ENCODE measurements around the gene UVRAG.

Gene UVRAG

DNA sequence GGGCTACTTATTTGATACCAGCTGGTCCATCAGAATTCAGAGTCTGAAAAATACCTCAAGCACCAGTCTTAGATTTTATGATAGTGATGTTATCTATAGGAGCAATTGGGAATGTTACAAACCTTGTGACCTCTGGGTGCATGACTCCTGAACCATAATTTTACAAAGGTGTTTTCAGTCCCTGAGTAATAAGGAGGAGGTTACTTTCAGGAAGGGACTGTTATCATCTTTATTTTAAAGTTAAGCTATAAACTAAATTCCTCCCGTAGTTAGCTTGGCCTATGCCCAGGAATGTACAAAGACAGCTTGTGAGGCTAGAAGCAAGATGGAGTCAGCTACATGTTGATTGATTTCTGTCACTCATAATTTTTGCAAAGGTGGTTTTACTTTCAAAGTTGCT, 101.9 kb downstream of the UVRAG start:
- TF ChIP-seq, protein P1, sequence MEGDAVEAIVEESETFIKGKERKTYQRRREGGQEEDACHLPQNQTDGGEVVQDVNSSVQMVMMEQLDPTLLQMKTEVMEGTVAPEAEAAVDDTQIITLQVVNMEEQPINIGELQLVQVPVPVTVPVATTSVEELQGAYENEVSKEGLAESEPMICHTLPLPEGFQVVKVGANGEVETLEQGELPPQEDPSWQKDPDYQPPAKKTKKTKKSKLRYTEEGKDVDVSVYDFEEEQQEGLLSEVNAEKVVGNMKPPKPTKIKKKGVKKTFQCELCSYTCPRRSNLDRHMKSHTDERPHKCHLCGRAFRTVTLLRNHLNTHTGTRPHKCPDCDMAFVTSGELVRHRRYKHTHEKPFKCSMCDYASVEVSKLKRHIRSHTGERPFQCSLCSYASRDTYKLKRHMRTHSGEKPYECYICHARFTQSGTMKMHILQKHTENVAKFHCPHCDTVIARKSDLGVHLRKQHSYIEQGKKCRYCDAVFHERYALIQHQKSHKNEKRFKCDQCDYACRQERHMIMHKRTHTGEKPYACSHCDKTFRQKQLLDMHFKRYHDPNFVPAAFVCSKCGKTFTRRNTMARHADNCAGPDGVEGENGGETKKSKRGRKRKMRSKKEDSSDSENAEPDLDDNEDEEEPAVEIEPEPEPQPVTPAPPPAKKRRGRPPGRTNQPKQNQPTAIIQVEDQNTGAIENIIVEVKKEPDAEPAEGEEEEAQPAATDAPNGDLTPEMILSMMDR (IDR thresholded peaks at IDR 0.05; ENCODE audit: low read depth, low read length, missing control alignments): no peak
- H3K4me3 ChIP-seq (ENCODE audit: low read depth, low read length): no peak overlapping the region
- DNase-seq (ENCODE audit: low read depth): no peak
- in situ Hi-C loops (cut with HindIII; ENCODE audit: low sequenced_read_pairs): loop anchor here (25.0 kb wide), 1 partner anchor 245 kb away; no protein-coding TSS in a partner anchor

DNA sequence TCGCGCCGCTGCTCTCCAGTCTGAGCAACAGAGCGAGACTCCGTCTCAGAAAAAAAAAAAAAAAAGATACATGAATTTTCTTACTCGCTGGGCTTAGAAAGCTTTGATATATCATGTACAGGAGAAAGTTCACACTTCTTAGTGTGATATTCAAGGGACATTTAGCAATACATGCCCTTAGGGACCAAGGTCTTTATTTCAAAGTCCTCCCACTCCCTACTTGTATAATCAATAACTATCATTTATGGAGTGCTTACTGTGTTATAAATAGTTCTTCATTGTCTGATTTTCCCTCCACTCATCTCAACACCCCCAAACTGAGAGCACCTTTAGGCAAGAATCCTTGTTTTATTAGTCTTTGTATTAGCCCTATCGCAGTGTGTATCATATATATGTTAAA, 103.3 kb downstream of the UVRAG start:
- TF ChIP-seq, protein P1 (IDR thresholded peaks at IDR 0.05; ENCODE audit: low read depth, low read length, missing control alignments): no peak
- no peak for DNase-seq (ENCODE audit: low read depth)
- no peak overlapping the region for H3K4me3 ChIP-seq (ENCODE audit: low read depth, low read length)
- in situ Hi-C loops (cut with HindIII; ENCODE audit: low sequenced_read_pairs): loop anchor here (25.0 kb wide), 1 partner anchor 244 kb away; no protein-coding TSS in a partner anchor

DNA sequence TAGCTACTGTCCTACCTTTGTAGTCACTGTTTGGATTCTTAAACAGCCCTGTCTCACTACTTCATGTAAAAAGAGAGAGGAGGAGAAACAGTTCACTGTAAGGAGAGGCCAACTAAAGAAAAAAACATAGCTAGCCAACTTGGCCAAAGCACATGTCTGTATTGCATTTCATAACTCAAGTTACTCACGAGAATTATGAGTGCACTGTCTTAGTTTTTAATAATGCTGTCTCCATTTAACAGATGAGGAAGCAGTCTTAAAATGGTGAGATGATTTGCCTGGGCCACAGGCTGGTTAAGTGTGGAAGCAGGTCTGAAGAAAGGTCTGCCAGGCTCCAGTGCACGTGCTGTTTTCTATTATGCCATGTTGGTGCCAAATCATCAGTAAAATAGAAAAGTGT, 104.5 kb downstream of the UVRAG start:
- DNase-seq (ENCODE audit: low read depth): no peak
- H3K4me3 ChIP-seq (ENCODE audit: low read depth, low read length): no peak overlapping the region
- in situ Hi-C loops (cut with HindIII; ENCODE audit: low sequenced_read_pairs): loop anchor here (25.0 kb wide), 1 partner anchor 243 kb away; no protein-coding TSS in a partner anchor

DNA sequence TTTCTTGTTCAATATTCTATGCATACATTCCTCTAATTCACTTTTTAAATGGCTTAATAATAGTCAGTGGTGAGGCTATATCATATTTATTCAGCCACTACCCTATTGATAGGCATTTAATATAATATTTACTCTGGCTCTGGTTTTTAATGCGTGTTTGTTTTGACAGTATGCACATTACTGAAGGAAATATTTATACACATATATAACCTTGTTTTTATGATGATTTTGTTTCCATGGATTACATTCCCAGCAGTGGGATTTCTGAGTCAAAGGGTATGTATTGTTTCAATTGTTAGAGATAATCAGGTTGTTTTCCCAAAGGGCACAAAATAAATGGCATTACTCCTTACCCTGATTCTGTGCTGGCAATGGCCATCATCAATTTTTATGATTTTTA, 105.8 kb downstream of the UVRAG start:
- no peak for DNase-seq (ENCODE audit: low read depth)
- TF ChIP-seq, protein P1 (IDR thresholded peaks at IDR 0.05; ENCODE audit: low read depth, low read length, missing control alignments): no peak
- H3K4me3 ChIP-seq (ENCODE audit: low read depth, low read length): no peak overlapping the region
- in situ Hi-C loops (cut with HindIII; ENCODE audit: low sequenced_read_pairs): loop anchor here (25.0 kb wide), 1 partner anchor 241 kb away; no protein-coding TSS in a partner anchor

More for the DNA sequence above, 104.5 kb downstream of the UVRAG start:
- TF ChIP-seq, protein P1 (IDR thresholded peaks at IDR 0.05; ENCODE audit: low read depth, low read length, missing control alignments): no peak

DNA sequence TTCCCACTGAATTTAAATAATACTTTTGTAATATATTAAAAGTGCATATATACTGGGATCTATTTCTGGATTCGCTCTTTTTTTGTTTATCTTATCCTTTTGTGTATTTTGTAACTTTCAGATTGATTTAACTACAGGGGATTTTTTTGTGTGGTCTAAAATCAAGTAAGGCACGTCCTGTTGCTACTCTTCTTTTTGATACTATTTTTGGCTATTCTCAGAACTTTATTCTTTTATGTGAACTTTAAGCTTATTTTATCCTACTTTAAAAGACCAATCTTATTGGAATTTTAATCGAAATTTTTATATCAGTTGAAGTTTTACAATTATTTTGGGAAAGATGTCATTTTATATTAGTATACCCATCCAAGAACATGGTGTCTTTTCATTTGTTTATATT, 106.8 kb downstream of the UVRAG start:
- H3K4me3 ChIP-seq (ENCODE audit: low read depth, low read length): no peak overlapping the region
- no peak for DNase-seq (ENCODE audit: low read depth)
- in situ Hi-C loops (cut with HindIII; ENCODE audit: low sequenced_read_pairs): loop anchor here (25.0 kb wide), 1 partner anchor 240 kb away; no protein-coding TSS in a partner anchor
- TF ChIP-seq, protein P1 (IDR thresholded peaks at IDR 0.05; ENCODE audit: low read depth, low read length, missing control alignments): no peak

DNA sequence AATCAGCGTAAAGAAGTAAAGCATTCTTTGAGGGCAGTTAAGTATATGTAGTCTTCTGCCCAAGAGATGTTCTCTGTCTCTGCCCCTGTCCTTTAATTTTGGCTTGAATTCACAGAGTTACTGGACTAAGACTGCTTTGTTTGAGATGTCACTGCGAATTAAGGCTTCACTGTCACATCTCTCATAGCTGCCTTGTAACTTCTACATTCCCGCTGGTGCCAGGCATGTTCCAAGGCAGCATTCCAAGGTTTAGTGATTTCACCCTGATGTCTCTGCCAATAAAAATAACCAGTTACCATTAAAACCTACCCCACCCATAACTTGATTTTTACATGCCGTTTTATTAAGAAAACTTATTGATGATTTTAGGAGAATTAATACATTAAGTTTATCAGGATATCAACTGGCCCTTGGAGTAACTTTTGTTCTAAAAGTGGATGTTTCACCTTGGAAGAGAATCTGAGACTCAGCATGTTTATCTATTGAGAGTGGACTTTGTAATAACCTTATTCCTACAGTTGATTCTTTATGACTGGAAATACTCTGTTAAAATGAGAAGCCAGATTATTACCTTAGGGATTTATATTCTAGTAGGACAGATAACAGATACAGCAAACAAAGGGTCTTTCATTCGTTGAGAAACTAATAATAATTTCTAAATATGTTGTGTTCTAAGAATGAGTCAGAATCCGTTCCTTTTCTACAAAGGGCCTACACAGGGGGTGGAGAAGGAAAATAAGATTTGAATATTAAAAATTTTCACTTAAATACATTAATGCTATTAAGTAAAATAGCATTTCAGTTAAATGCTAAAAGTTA, 110.2 kb downstream of the UVRAG start:
- DNase-seq (ENCODE audit: low read depth): no peak
- TF ChIP-seq, protein P1 (IDR thresholded peaks at IDR 0.05; ENCODE audit: low read depth, low read length, missing control alignments): no peak
- no peak overlapping the region for H3K4me3 ChIP-seq (ENCODE audit: low read depth, low read length)
- in situ Hi-C loops (cut with HindIII; ENCODE audit: low sequenced_read_pairs): loop anchor here (25.0 kb wide), 1 partner anchor 237 kb away; no protein-coding TSS in a partner anchor
